CD4-positive, alpha-beta memory T cell (primary cell): ENCODE results near the gene KDM2A. TPM values are rescaled to one million over a fixed set of nuclear protein-coding genes. Genes with fewer than 3 reads are reported as not detected.

ENCODE experiments used
- CTCF ChIA-PET: fragments of 350-600 bp; sonication (Branson Sonifier 250); formaldehyde crosslinking; loops from one replicate; lab custom pipeline; 2021; ENCODE audit warnings: inconsistent platforms; ENCODE audit not compliant: partially characterized antibody; lab: Charles Lee
- POLR2A ChIA-PET: fragments of 350-600 bp; sonication (Branson Sonifier 250); formaldehyde crosslinking; loops from one replicate; lab custom pipeline; 2021; ENCODE audit not compliant: partially characterized antibody; lab: Charles Lee
- DNase-seq, 5 donors: peaks; one replicate each; pipeline versions ENCODE4 v3.0.0 to v3.0.0-alpha.2; 2020 to 2022; ENCODE audit warnings: mixed read lengths in 1 of 5
- H3K27ac ChIP-seq: one replicate; pipeline ENCODE4 v1.7.0; 2013; ENCODE audit warnings: low read depth, low read length
- H3K27me3 ChIP-seq: 2 replicates; pipeline ENCODE4 v1.7.0; 2013; ENCODE audit warnings: mild to moderate bottlenecking, low read length, moderate library complexity; ENCODE audit not compliant: insufficient read depth
- H3K36me3 ChIP-seq: 2 replicates; pipeline ENCODE4 v1.7.0; 2013; ENCODE audit warnings: mild to moderate bottlenecking, low read length, moderate library complexity; ENCODE audit not compliant: insufficient read depth
- H3K4me1 ChIP-seq: 2 replicates; pipeline ENCODE4 v1.7.0; 2013; ENCODE audit warnings: mild to moderate bottlenecking, low read length, moderate library complexity; ENCODE audit not compliant: insufficient read depth
- H3K4me3 ChIP-seq, 2 donors: one replicate each; pipeline ENCODE4 v1.7.0; 2013; ENCODE audit warnings: low read length in 2 of 2, mild to moderate bottlenecking in 1 of 2
- H3K9me3 ChIP-seq, 2 donors: one replicate each; pipeline ENCODE4 v1.7.0; 2013; ENCODE audit warnings: low read length in 2 of 2, control low read depth in 1 of 2; ENCODE audit not compliant: control insufficient read depth in 1 of 2
- H3K27ac Mint-ChIP-seq, 7 donors: one replicate each; pipeline ENCODE4 v1.8.0; 2020 to 2021; ENCODE audit warnings: mixed read lengths in 7 of 7, mild to moderate bottlenecking in 6 of 7, inconsistent platforms in 3 of 7, moderate library complexity in 3 of 7
- H3K27me3 Mint-ChIP-seq, 2 donors: one replicate each; pipeline ENCODE4 v1.8.0; 2020 to 2021; ENCODE audit warnings: mixed read lengths in 2 of 2
- H3K36me3 Mint-ChIP-seq, 2 donors: one replicate each; pipeline ENCODE4 v1.8.0; 2020 to 2021; ENCODE audit warnings: mixed read lengths in 2 of 2, inconsistent platforms in 1 of 2, mild to moderate bottlenecking in 1 of 2
- H3K4me1 Mint-ChIP-seq, 4 donors: one replicate each; pipeline ENCODE4 v1.8.0; 2020 to 2021; ENCODE audit warnings: mixed read lengths in 4 of 4, mild to moderate bottlenecking in 1 of 4
- H3K4me3 Mint-ChIP-seq, 8 donors: one replicate each; pipeline ENCODE4 v1.8.0; 2020 to 2021; ENCODE audit warnings: mixed read lengths in 8 of 8, mild to moderate bottlenecking in 7 of 8, moderate library complexity in 6 of 8, inconsistent platforms in 3 of 8
- H3K9me3 Mint-ChIP-seq, 8 donors: one replicate each; pipeline ENCODE4 v1.8.0; 2020 to 2021; ENCODE audit warnings: mixed read lengths in 8 of 8, mild to moderate bottlenecking in 5 of 8, inconsistent platforms in 3 of 8, moderate library complexity in 1 of 8
- intact Hi-C: fragments of 100-400 bp; cut with micrococcal nuclease; formaldehyde crosslinking; loops from one replicate; pipeline ENCODE4 v1.15.1; 2023
- polyA plus RNA-seq, 2 donors: library from polyadenylated mRNA; unstranded; fragments of 300-500 nt; fragmentation: Illumina TruSeq; gene quantifications; one replicate each; pipeline ENCODE4 v1.2.3, GENCODE V29; 2021
- total RNA-seq, 2 experiments: library from RNA; stranded (reverse); gene quantifications; one replicate each; pipeline ENCODE4 v1.2.3, GENCODE V29; 2021

KDM2A gene
- total RNA-seq, result 100 to 1,000 TPM; 193 to 200 TPM
- polyA plus RNA-seq, result 10 to 100 TPM; 14.0 to 17.3 TPM

DNA sequence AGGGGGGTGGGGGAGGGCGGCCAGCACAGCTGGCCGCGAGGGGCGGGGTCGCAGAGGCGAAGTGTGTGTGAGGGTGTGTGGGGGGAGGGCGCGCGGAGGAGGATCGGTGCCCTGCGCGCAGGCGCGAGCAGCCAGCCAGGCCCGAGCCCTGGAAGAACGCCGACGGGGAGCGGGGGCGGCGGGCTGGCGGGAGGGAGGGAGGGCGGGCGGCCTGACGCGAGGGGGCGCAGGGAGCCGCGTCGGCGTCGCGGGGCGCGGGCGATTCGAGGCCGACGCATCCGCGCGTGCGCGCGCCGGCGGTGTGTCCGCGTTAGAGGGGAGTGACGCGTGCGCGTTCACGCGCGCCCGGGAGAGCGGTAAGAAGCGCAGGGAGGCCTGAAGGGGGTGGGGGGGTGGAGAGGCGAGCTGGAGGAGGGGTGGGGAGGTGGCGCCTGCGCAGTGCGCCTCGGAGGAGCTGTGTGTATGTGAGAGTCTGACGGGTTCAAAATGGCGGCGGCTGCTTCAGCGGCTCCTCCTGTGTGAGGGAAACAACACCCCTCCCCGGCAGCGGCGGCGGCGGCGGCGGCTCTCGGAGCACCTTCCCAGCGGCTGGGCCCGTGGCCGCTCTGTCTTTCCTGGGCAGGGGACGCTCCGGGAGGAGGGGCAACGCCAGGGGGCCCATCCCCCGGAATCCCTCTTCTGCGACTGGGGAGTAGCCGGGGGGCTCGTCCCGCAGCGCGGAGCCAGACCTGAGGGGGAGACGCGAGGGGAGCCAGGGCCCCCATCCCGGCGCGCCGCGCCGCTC is at the start of gene KDM2A:
Gene KDM2A, plus strand, starts transcription at position 463 of the 784 bp plus-strand sequence. CDS start 2,054 bp downstream, outside the sequence.
- Histone ChIP-seq H3K27me3 (no peaks in the 10 kb centered on the region), H3K36me3 (no peaks in the 10 kb centered on the region), H3K9me3 (no peaks in the 10 kb centered on the region), H3K27ac (peak within 1 kb of the TSS; percentile 76), H3K4me1 (peaks cover 31% of the 10 kb centered on the region), H3K4me3 (peak within 1 kb of the TSS; percentile 60 to 97)
- ChIA-PET POLR2A (interaction anchor here (0.6 to 2.7 kb wide), 17 partner anchors 9 to 1985 kb away, joined by 3 to 22 read pairs (median 3); partner anchors contain the start of genes AIP, BBS1, PC and POLD4), CTCF (interaction anchor here (1.0 to 1.4 kb wide), 2 partner anchors 36 to 121 kb away, joined by 3 to 6 read pairs; no protein-coding TSS in a partner anchor)
- Mint-ChIP-seq H3K36me3 (peaks cover 0 to 26% of the 10 kb centered on the region in 2 donors), H3K4me3 (peak within 1 kb of the TSS; percentile 94 to 99 (median 97)), H3K27me3 (no peaks in the 10 kb centered on the region), H3K9me3 (no peaks in the 10 kb centered on the region), H3K27ac (peak within 1 kb of the TSS; percentile 89 to 98 (median 96)), H3K4me1 (peaks cover 13 to 40% (median 27%) of the 10 kb centered on the region in 4 donors)
- intact Hi-C loops, result loop anchor here (1.0 to 5.0 kb wide), 5 partner anchors 38 to 198 kb away; partner anchors contain the start of gene PC
- DNase-seq, result peak; percentile 96 to 100 (median 98)

DNA sequence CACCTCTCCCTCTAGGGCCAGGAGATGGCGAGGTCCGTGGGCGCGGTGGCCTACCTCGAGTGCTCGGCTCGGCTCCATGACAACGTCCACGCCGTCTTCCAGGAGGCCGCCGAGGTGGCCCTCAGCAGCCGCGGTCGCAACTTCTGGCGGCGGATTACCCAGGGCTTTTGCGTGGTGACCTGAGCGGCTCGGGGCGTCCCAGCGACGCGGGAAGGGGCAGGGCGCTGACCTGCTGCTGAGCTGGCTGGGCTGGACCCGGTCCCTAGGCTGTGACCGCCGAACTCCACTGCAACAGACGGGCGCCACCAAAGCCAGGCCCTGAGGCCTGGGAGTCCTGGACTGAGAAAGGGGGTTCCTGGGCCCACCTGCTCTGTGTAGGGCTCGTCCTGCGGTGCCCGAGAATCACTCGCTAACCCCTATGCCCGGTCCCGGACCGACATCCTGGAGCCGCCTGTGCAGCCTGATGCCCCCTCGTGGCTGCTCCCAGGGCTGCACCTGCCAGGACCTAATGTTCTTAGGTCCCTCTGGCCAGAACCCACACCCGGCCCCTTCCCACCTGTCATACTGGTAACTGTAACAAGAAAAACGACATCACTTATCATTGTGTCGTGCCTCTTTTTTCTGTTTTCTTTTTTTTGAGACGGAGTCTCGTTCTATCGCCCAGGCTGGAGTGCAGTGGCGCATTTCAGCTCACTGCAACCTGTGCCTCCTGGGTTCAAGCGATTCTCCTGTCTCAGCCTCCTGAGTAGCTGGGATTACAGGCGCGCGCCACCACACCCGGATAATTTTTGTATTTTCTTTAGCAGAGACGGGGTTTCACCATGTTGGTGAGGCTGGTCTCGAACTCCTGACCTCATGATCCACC is 47.4 kb upstream of the KDM2A start:
- POLR2A ChIA-PET, result no interaction called here

DNA sequence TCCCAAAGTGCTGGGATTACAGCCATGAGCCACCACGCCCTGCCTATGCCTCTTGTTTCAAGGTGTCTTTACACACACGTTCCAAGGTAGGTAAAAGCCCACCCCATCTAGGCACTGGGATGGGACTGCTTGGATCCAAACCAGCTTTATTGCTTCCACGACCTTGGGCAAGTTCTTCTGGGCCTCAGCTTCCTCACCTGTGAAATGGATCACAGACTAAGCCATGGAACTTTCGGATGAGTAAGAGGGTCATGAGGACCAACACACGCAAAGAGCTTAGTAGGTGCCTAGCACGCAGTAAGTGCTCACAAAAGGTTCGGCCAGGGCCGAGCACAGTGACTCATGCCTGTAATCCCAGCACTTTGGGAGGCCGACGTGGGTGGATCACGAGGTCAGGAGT is 46.8 kb upstream of the KDM2A start:
- peaks cover 5% of the 10 kb centered on the region for H3K4me1 ChIP-seq
- POLR2A ChIA-PET, result no interaction called here
- Mint-ChIP-seq H3K36me3 (no peaks in the 10 kb centered on the region), H3K27me3 (peaks cover 0 to 6% of the 10 kb centered on the region in 2 donors), H3K4me1 (peaks cover 0 to 6% (median 3%) of the 10 kb centered on the region in 4 donors), H3K27ac (no peak overlapping the region), H3K4me3 (no peak overlapping the region), H3K9me3 (no peaks in the 10 kb centered on the region)
- H3K4me3 ChIP-seq, result no peak overlapping the region
- CTCF ChIA-PET, result interaction anchor here (0.7 to 2.0 kb wide), 10 partner anchors 9 to 376 kb away, joined by 3 to 12 read pairs (median 3); no protein-coding TSS in a partner anchor
- no peaks in the 10 kb centered on the region for H3K36me3 ChIP-seq
- intact Hi-C loops, result no loop called here
- H3K27me3 ChIP-seq, result no peaks in the 10 kb centered on the region
- no peak overlapping the region for H3K27ac ChIP-seq
- no peak for DNase-seq
- no peaks in the 10 kb centered on the region for H3K9me3 ChIP-seq

More for the DNA sequence above, 47.4 kb upstream of the KDM2A start:
- peak; percentile 59 to 67 (median 62) for DNase-seq
- CTCF ChIA-PET, result interaction anchor here (0.7 to 2.0 kb wide), 9 partner anchors 9 to 376 kb away, joined by 3 to 12 read pairs (median 3); no protein-coding TSS in a partner anchor
- no peaks in the 10 kb centered on the region for H3K27me3 ChIP-seq
- peak overlapping the region in 7 of 8 donors; percentile 43 to 75 (median 66) for H3K4me3 Mint-ChIP-seq
- no peaks in the 10 kb centered on the region for H3K9me3 Mint-ChIP-seq
- no peaks in the 10 kb centered on the region for H3K9me3 ChIP-seq
- peak overlapping the region in 1 of 7 donors; percentile 13 for H3K27ac Mint-ChIP-seq
- H3K36me3 ChIP-seq, result no peaks in the 10 kb centered on the region
- no peaks in the 10 kb centered on the region for H3K36me3 Mint-ChIP-seq
- peaks cover 0 to 6% (median 3%) of the 10 kb centered on the region in 4 donors for H3K4me1 Mint-ChIP-seq
- intact Hi-C loops, result no loop called here
- no peak overlapping the region for H3K4me3 ChIP-seq
- H3K4me1 ChIP-seq, result peaks cover 5% of the 10 kb centered on the region
- H3K27ac ChIP-seq, result no peak overlapping the region
- H3K27me3 Mint-ChIP-seq, result peaks cover 0 to 6% of the 10 kb centered on the region in 2 donors

DNA sequence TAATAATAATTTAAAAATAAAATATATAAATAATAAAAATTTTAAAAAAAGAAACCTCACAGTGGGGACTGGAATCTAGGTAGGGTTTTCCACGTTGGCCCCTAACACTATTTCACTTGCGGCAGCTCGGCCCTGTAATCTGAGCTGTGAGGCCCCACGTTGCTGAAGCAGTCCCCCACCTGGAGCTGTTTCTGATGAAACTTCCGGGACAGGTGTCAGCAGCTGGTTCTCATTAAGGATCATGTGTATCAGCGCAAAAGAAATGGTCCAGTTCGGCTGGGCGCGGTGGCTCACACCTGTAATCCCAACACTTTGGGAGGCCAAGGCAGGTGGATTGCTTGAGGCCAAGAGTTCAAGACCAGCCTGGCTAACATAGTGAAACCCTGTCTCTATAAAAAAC is 45.2 kb upstream of the KDM2A start:
- H3K36me3 Mint-ChIP-seq, result no peaks in the 10 kb centered on the region
- peaks cover 5% of the 10 kb centered on the region for H3K4me1 ChIP-seq
- no peak for DNase-seq
- H3K4me3 Mint-ChIP-seq, result no peak overlapping the region
- no peak overlapping the region for H3K27ac Mint-ChIP-seq
- intact Hi-C loops, result no loop called here
- H3K27me3 ChIP-seq, result no peaks in the 10 kb centered on the region
- no peak overlapping the region for H3K4me3 ChIP-seq
- H3K4me1 Mint-ChIP-seq, result peaks cover 0 to 6% (median 3%) of the 10 kb centered on the region in 4 donors
- H3K27me3 Mint-ChIP-seq, result peaks cover 0 to 6% of the 10 kb centered on the region in 2 donors
- ChIA-PET POLR2A (no interaction called here), CTCF (interaction anchor here (0.8 to 1.4 kb wide), 4 partner anchors 8 to 24 kb away, joined by 3 to 6 read pairs (median 3); no protein-coding TSS in a partner anchor)
- no peaks in the 10 kb centered on the region for H3K36me3 ChIP-seq
- H3K9me3 ChIP-seq, result no peaks in the 10 kb centered on the region
- no peak overlapping the region for H3K27ac ChIP-seq
- H3K9me3 Mint-ChIP-seq, result no peaks in the 10 kb centered on the region

DNA sequence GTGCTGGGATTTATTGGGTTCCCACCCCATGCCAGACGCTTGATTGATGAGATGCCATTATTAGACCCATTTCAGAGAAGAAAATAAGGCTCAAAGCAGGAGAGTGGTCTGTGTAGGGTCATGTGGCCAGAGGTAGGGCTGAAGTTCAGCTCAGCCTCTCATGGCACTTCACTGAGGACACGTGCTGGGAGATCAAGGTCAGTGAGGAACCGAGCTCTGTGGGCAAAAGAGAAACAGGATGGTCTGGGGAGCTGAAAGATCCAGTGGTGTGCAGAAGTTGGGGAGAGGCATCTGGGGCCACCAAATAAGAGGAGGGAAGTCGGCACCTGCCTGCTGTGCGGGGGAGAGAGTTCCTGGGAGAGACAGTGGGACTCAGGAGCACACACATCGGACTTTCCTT is 42.9 kb upstream of the KDM2A start:
- Histone ChIP-seq H3K27me3 (no peaks in the 10 kb centered on the region), H3K9me3 (no peaks in the 10 kb centered on the region), H3K4me1 (peaks cover 5% of the 10 kb centered on the region), H3K27ac (no peak overlapping the region), H3K36me3 (no peaks in the 10 kb centered on the region), H3K4me3 (no peak overlapping the region)
- Mint-ChIP-seq H3K27me3 (peaks cover 0 to 6% of the 10 kb centered on the region in 2 donors), H3K27ac (no peak overlapping the region), H3K4me3 (no peak overlapping the region), H3K9me3 (no peaks in the 10 kb centered on the region), H3K4me1 (peaks cover 0 to 6% (median 3%) of the 10 kb centered on the region in 4 donors), H3K36me3 (no peaks in the 10 kb centered on the region)
- POLR2A ChIA-PET, result no interaction called here
- intact Hi-C loops, result no loop called here
- CTCF ChIA-PET, result interaction anchor here (0.6 to 1.4 kb wide), 2 partner anchors 26 to 94 kb away, joined by 3 read pairs; no protein-coding TSS in a partner anchor
- no peak for DNase-seq

DNA sequence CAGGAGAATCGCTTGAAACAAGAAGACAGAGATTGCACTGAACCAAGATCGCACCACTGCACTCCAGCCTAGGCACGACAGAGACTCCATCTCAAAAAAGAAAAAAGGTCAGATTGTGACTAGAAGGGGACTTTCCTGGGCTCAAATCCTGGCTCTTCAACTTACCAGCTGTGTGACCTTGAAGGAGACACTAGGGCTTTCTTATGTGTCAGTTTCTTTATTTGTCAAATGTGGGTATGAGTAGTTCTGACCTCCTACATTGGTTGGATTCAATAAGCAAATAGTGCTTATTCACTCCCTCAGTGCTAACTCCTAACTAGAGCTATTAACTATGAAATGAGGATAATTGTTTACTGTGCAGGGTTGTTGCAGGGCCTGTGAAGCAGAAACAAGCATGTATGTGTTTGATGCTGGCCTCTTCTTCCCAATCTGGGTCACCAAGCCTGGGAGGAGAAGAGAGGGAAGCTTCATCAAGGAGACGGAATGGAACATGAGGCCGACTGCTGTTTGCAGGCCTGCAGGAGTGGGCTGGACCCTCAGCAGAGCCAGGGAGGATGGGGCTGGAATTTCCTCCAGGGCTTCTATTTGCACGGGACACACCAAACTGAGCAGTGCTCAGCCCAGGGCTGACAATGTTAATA is 39.9 kb upstream of the KDM2A start:
- Histone ChIP-seq H3K27ac (no peak overlapping the region), H3K4me1 (peaks cover 11% of the 10 kb centered on the region), H3K4me3 (no peak overlapping the region), H3K9me3 (no peaks in the 10 kb centered on the region), H3K36me3 (no peaks in the 10 kb centered on the region), H3K27me3 (no peaks in the 10 kb centered on the region)
- Mint-ChIP-seq H3K36me3 (no peaks in the 10 kb centered on the region), H3K9me3 (no peaks in the 10 kb centered on the region), H3K4me1 (peaks cover 0 to 11% (median 5%) of the 10 kb centered on the region in 4 donors), H3K4me3 (no peak overlapping the region), H3K27me3 (peaks cover 5% of the 10 kb centered on the region in 2 donors), H3K27ac (no peak overlapping the region)
- intact Hi-C loops, result no loop called here
- no peak for DNase-seq
- POLR2A ChIA-PET, result no interaction called here
- CTCF ChIA-PET, result interaction anchor here (1.3 kb wide), 1 partner anchor 111 kb away, joined by 3 read pairs; no protein-coding TSS in a partner anchor
